Progenitor cell of endocrine pancreas (in vitro differentiated cells): ENCODE measurements around the gene TNPO3. TPM values are rescaled to one million over a fixed set of nuclear protein-coding genes. Genes with fewer than 3 reads are reported as not detected.

Source experiments
- DNase-seq: peaks from one replicate; pipeline ENCODE4 v3.0.0; 2021; ENCODE audit warnings: low spot score; ENCODE audit not compliant: unreplicated experiment
- H3K27ac Mint-ChIP-seq: 2 replicates; pipeline ENCODE4 v1.8.0; 2021; ENCODE audit warnings: mild to moderate bottlenecking, moderate library complexity, mixed read lengths
- H3K27me3 Mint-ChIP-seq: 2 replicates; pipeline ENCODE4 v1.8.0; 2021; ENCODE audit warnings: mixed read lengths
- H3K36me3 Mint-ChIP-seq: 2 replicates; pipeline ENCODE4 v1.8.0; 2022; ENCODE audit warnings: mixed read lengths; ENCODE audit not compliant: insufficient read depth
- H3K4me1 Mint-ChIP-seq: 2 replicates; pipeline ENCODE4 v1.8.0; 2021; ENCODE audit warnings: low read depth, mixed read lengths
- H3K4me3 Mint-ChIP-seq: 2 replicates; pipeline ENCODE4 v1.8.0; 2021; ENCODE audit warnings: low read depth, mild to moderate bottlenecking, moderate library complexity, mixed read lengths
- H3K9me3 Mint-ChIP-seq: 2 replicates; pipeline ENCODE4 v1.8.0; 2021; ENCODE audit warnings: low read depth, mixed read lengths
- total RNA-seq: library from RNA; stranded (reverse); gene quantifications from 2 replicates; pipeline ENCODE4 v1.2.1, GENCODE V29; 2021
- TF ChIP-seq, protein P1 (sequence below): fragments of 200-600 bp; sonication (generic); IDR thresholded peaks from one replicate; pipeline ENCODE4 v1.5.0; 2021; ENCODE audit warnings: antibody characterized with exemption, mild to moderate bottlenecking; ENCODE audit not compliant: unreplicated experiment

TNPO3 gene
- total RNA-seq, 1 donor from 2014 or later: 44.8 TPM

DNA sequence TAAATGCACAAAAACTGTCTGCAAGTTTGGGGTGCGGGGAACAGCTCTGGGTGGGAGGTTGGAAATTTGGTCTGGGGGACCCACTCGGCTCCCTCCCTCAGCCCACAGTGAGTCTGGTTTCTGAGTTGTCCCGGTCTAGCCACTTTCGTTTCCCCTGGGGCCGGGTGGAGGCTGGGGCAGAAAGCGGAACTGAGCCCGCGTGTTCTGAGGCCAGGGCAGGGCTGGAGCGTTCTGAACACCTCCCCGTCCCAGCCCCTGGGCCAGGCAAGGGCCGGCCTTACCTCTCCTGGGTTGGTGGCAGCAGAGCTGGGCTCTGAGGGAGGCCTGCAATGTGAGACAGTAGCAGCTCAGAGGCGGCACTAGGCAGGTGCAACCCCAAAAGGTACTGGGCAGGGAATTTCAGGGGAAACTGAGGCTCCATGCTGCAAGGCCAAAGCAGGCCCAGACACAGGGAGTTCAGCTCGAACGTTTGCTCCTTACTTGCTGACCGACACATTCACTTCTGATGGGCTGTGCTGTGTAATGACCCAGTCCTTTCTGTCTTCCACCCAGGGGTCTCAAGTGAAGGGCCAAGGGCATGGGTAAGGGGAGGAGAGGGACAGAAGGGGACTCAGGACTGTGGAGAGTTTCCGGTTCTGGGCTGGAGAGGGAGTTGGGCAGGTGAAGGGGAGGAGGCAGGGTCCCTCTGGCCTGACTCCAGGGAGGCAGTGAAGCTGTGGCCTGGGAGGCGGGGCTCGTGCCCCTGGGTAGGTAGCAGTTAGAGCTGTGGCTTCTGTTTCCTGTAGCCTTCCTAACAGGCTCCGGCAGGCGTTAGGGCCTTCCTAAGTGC lies 114.2 kb downstream of the TNPO3 start:
- H3K4me3 Mint-ChIP-seq: no peak overlapping the region
- no peak for DNase-seq
- H3K4me1 Mint-ChIP-seq: peaks cover 4% of the 10 kb centered on the region
- peaks cover 45% of the 10 kb centered on the region for H3K27me3 Mint-ChIP-seq
- TF ChIP-seq, protein P1, sequence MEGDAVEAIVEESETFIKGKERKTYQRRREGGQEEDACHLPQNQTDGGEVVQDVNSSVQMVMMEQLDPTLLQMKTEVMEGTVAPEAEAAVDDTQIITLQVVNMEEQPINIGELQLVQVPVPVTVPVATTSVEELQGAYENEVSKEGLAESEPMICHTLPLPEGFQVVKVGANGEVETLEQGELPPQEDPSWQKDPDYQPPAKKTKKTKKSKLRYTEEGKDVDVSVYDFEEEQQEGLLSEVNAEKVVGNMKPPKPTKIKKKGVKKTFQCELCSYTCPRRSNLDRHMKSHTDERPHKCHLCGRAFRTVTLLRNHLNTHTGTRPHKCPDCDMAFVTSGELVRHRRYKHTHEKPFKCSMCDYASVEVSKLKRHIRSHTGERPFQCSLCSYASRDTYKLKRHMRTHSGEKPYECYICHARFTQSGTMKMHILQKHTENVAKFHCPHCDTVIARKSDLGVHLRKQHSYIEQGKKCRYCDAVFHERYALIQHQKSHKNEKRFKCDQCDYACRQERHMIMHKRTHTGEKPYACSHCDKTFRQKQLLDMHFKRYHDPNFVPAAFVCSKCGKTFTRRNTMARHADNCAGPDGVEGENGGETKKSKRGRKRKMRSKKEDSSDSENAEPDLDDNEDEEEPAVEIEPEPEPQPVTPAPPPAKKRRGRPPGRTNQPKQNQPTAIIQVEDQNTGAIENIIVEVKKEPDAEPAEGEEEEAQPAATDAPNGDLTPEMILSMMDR: no peak
- H3K36me3 Mint-ChIP-seq: no peaks in the 10 kb centered on the region
- no peak overlapping the region for H3K27ac Mint-ChIP-seq
- no peaks in the 10 kb centered on the region for H3K9me3 Mint-ChIP-seq

DNA sequence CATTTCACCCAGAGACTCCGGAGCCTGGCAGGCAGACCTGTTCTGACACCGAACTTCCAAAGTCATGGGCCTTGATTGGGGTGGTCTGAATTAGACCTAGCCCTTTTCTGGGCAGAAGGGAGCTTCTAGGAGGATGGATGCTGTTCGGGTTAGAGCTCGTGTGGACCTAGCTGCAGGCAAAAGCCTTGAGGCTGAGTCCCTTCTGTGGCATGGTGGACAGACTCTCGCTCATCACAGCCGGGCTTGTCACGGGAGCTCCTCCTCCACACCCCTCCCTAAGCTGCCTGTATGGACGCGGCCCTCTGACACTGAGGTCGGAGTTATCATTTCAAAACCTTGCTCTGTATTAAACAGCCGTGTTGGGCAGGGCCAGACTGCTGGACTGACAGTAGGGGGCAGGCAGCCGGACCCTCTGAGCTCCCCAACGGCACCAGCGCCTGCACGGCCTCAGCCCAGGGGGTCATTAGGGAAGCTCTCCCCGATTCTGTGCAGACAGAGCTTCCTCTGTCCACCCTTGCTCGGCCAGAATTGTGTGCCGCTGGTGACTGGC lies 115.0 kb downstream of the TNPO3 start:
- Mint-ChIP-seq H3K4me1 (peaks cover 4% of the 10 kb centered on the region), H3K36me3 (no peaks in the 10 kb centered on the region), H3K9me3 (no peaks in the 10 kb centered on the region), H3K27ac (no peak overlapping the region), H3K4me3 (no peak overlapping the region), H3K27me3 (peaks cover 49% of the 10 kb centered on the region)
- TF ChIP-seq, protein P1: no peak
- no peak for DNase-seq

DNA sequence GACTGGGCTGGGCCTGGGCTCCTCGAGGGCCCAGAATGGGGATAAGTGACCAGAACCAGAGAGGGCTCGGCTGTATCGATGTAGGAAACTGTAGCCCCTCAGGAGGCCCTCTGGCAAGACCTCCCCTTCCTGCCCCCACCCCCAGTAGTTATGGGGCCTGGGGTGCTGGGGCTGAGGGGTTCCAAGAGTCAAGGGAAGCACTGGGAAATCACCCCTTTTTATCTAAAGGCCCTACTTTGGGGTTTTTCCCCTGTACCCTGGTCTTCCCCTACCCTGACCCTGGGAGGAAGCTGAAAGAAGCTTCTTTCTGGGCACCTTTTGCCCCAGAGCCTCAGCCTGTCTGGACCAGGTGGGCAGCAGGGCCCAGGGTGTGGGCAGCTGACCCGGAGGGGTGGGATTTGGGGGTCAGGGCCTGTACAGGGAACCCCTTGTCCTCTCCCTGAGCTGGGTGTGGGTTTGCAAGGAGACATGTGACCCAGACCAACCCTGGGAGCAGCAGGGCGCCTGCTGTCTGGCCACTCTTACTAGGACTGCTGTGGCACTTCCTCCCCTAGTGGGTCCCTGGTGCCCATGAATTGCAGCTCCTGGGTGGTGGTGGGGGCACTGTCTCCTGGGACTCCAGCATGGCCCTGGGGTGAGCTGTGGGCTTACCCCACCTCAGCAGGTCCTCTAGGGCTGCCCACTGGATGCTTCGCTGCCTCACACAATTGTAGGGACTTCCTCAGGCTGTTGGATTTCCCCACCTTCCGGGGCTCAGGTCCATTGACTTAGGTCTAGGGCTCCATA lies 115.6 kb downstream of the TNPO3 start:
- no peak for DNase-seq
- TF ChIP-seq, protein P1: no peak
- no peak overlapping the region for H3K4me3 Mint-ChIP-seq
- H3K36me3 Mint-ChIP-seq: no peaks in the 10 kb centered on the region
- peaks cover 48% of the 10 kb centered on the region for H3K27me3 Mint-ChIP-seq
- no peak overlapping the region for H3K27ac Mint-ChIP-seq
- H3K4me1 Mint-ChIP-seq: peaks cover 4% of the 10 kb centered on the region
- H3K9me3 Mint-ChIP-seq: no peaks in the 10 kb centered on the region

DNA sequence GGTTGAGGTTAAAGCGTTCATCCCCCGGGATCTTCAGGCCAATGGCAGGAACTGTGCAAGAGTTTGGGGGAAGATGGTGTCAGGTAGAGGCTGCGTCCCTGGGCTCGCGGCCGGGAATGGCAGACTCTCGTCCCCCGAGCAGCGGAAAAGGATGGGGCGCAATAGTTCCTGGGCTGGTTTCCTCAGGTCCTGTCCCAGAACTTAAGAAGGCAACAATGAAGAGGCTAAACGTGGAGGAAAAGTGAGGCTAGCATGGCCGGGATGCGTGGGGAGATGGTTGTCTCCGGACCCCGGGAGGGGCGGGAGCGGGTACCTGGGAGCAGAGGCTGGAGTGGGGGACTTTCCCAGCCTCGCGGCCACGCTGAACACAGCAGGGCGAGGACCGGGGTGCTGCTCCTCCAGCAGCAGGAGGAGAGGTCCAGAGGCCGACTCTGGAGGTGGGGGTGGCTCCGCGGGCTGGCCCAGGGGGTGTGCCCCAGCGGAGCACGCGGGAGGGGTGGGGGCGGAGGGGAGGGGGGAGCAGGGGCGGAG lies 116.3 kb downstream of the TNPO3 start:
- no peak for DNase-seq
- H3K27ac Mint-ChIP-seq: no peak overlapping the region
- peak overlapping the region; percentile 67 for H3K4me3 Mint-ChIP-seq
- H3K9me3 Mint-ChIP-seq: no peaks in the 10 kb centered on the region
- peaks cover 4% of the 10 kb centered on the region for H3K4me1 Mint-ChIP-seq
- H3K27me3 Mint-ChIP-seq: peaks cover 51% of the 10 kb centered on the region
- H3K36me3 Mint-ChIP-seq: no peaks in the 10 kb centered on the region
- TF ChIP-seq, protein P1: no peak
